ENCODE data around the gene ERVV-1.

GRCh38 chr19:53007200-53007599 is 6.5 kb upstream of the ERVV-1 start:
- no peak for TF ChIP-seq CTCF (IDR thresholded peaks at IDR 0.05)
- TF ChIP-seq EZH2phosphoT487 (IDR thresholded peaks at IDR 0.05): no peak
- TF ChIP-seq EZH2 (IDR thresholded peaks at IDR 0.05): no peak

Measured in neural progenitor cell (in vitro differentiated cells).